ENCODE results near the gene MPZ. TPM values are rescaled to one million over a fixed set of nuclear protein-coding genes. Genes with fewer than 3 reads are reported as not detected.
"Not testable (repeated sequence)": the region's sequence is repeated elsewhere in the genome, so short reads cannot be mapped to it uniquely, and the experiment has no call there.

Gene MPZ
- total RNA-seq, 1 experiment from 2014 or later = 0.57 TPM

DNA sequence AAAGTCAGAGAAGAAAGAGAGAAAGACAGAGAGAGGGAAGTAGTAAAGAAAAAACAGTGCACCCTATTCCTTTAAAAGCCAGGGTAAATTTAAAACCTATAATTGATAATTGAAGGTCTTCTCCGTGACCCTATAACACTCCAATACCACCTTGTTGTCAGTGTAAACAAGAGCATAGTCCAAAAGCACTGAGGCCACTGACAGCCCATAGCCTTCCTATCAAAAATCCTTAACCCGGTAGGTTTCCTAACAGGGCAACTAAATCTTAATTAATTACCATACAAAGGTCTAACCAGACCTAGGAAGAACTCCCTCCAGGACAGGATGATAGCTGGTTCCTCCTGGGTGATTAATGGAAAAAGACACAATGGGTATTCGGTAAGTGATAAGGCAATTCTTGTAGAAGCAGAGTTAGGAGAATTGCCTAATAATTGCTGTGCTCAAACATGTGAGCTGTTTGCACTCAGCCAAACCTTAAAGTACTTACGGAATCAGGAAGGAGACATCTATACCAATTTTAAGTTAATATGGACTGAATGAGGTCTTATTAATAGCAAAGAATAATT, 53.7 kb downstream of the MPZ start:
- DNase-seq (ENCODE audit: low read depth) = not testable (repeated sequence)

DNA sequence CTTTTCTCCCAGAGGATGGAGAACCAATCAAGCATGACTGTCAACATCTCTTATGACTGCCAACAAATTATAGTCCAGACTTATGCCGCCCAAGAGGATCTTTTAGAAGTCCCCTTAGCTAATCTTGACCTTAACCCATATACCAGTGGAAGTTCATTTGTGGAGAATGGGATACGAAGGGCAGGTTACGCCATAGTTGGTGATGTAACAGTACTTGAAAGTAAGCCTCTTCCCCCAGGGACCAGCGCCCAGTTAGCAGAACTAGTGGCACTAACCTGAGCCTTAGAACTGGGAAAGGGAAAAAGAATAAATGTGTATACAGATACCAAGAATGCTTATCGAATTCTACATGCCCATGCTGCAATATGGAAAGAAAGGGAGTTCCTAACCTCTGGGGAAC, 54.5 kb downstream of the MPZ start:
- DNase-seq (ENCODE audit: low read depth) = not testable (repeated sequence)

Other genes starting within 250 kb of the MPZ start
- gene ARHGAP30, start 240.1 kb downstream of the MPZ start, total RNA-seq (2014; rRNA removed; shearing (Covaris generic)) = 0.11 TPM in 1 of 2 replicates, not detected in the other
- gene NECTIN4, start 220.4 kb downstream of the MPZ start, total RNA-seq (2014; rRNA removed; shearing (Covaris generic)) = 0.29 TPM in 1 of 2 replicates, not detected in the other
- not detected in 2 replicates for gene KLHDC9, start 211.6 kb downstream of the MPZ start, total RNA-seq (2014; rRNA removed; shearing (Covaris generic))
- 97.9 and 213 TPM in 2 replicates for gene PFDN2, start 191.9 kb downstream of the MPZ start, total RNA-seq (2014; rRNA removed; shearing (Covaris generic))
- gene NIT1, start 191.9 kb downstream of the MPZ start, total RNA-seq (2014; rRNA removed; shearing (Covaris generic)) = 16.3 and 17.4 TPM in 2 replicates
- gene DEDD, start 177.3 kb downstream of the MPZ start, total RNA-seq (2014; rRNA removed; shearing (Covaris generic)) = 22.0 and 24.2 TPM in 2 replicates
- gene UFC1, start 156.0 kb downstream of the MPZ start, total RNA-seq (2014; rRNA removed; shearing (Covaris generic)) = 102 and 133 TPM in 2 replicates
- gene USP21, start 150.5 kb downstream of the MPZ start, total RNA-seq (2014; rRNA removed; shearing (Covaris generic)) = 6.2 and 13.5 TPM in 2 replicates
- gene PPOX, start 143.5 kb downstream of the MPZ start, total RNA-seq (2014; rRNA removed; shearing (Covaris generic)) = 6.8 and 10.9 TPM in 2 replicates
- gene B4GALT3, start 132.5 kb downstream of the MPZ start, total RNA-seq (2014; rRNA removed; shearing (Covaris generic)) = 31.8 and 43.9 TPM in 2 replicates
- gene ADAMTS4, start 110.9 kb downstream of the MPZ start, total RNA-seq (2014; rRNA removed; shearing (Covaris generic)) = 0.68 and 0.91 TPM in 2 replicates
- gene NDUFS2, start 107.6 kb downstream of the MPZ start, total RNA-seq (2014; rRNA removed; shearing (Covaris generic)) = 157 and 168 TPM in 2 replicates
- 1.5 TPM in 1 of 2 replicates, not detected in the other for gene FCER1G, start 94.7 kb downstream of the MPZ start, total RNA-seq (2014; rRNA removed; shearing (Covaris generic))
- not detected in 2 replicates for gene APOA2, start 86.3 kb downstream of the MPZ start, total RNA-seq (2014; rRNA removed; shearing (Covaris generic))
- gene TOMM40L, start 83.9 kb downstream of the MPZ start, total RNA-seq (2014; rRNA removed; shearing (Covaris generic)) = 11.8 and 13.6 TPM in 2 replicates
- gene NR1I3, start 71.8 kb downstream of the MPZ start, total RNA-seq (2014; rRNA removed; shearing (Covaris generic)) = not detected in 2 replicates
- gene PCP4L1, start 51.2 kb downstream of the MPZ start, total RNA-seq (2014; rRNA removed; shearing (Covaris generic)) = 0.06 TPM in 1 of 2 replicates, not detected in the other
- 20.6 and 22.5 TPM in 2 replicates for gene SDHC, start 4.4 kb upstream of the MPZ start, total RNA-seq (2014; rRNA removed; shearing (Covaris generic))
- gene CFAP126, start 57.9 kb upstream of the MPZ start, total RNA-seq (2014; rRNA removed; shearing (Covaris generic)) = not detected in 2 replicates
- not detected in 2 replicates for gene FCGR2A, start 195.5 kb upstream of the MPZ start, total RNA-seq (2014; rRNA removed; shearing (Covaris generic))
- gene HSPA6, start 214.6 kb upstream of the MPZ start, total RNA-seq (2014; rRNA removed; shearing (Covaris generic)) = 0.29 and 0.48 TPM in 2 replicates
- not detected in 2 replicates for gene FCGR3A, start 239.8 kb upstream of the MPZ start, total RNA-seq (2014; rRNA removed; shearing (Covaris generic))

Data from Daoy (cell line).